WTC11 (cell line): ENCODE results near the gene ITLN1. TPM values are rescaled to one million over a fixed set of nuclear protein-coding genes. Genes with fewer than 3 reads are reported as not detected.

ENCODE experiments used
- ATAC-seq: fragments of 200-7000 bp; cut with Tn5 transposase; 2 replicates; pipeline ENCODE4 v1.10.0; 2021; ENCODE audit warnings: mild to moderate bottlenecking, moderate library complexity
- CTCF ChIA-PET: fragments of 300-600 bp; sonication (Branson Sonifier 250); formaldehyde crosslinking; loops from one replicate; lab custom pipeline; 2021; ENCODE audit warnings: antibody characterized with exemption; lab: Charles Lee
- POLR2A ChIA-PET: fragments of 350-600 bp; sonication (Branson Sonifier 250); formaldehyde crosslinking; loops from one replicate; lab custom pipeline; 2021; ENCODE audit warnings: antibody characterized with exemption; lab: Charles Lee
- DNase-seq: peaks from one replicate; pipeline ENCODE4 v3.0.0; 2021; ENCODE audit warnings: low spot score
- H3K27ac Mint-ChIP-seq: 2 replicates; pipeline ENCODE4 v1.8.0; 2021; ENCODE audit warnings: mixed read lengths
- H3K27me3 Mint-ChIP-seq: 2 replicates; pipeline ENCODE4 v1.8.0; 2021; ENCODE audit warnings: low read depth, mild to moderate bottlenecking, moderate library complexity, mixed read lengths
- H3K36me3 Mint-ChIP-seq: 2 replicates; pipeline ENCODE4 v1.8.0; 2021; ENCODE audit warnings: mixed read lengths
- H3K4me1 Mint-ChIP-seq: 2 replicates; pipeline ENCODE4 v1.8.0; 2022; ENCODE audit warnings: mixed read lengths
- H3K4me3 Mint-ChIP-seq: 2 replicates; pipeline ENCODE4 v1.8.0; 2021; ENCODE audit warnings: mild to moderate bottlenecking, moderate library complexity, mixed read lengths
- H3K9me3 Mint-ChIP-seq: 2 replicates; pipeline ENCODE4 v1.8.0; 2021; ENCODE audit warnings: mixed read lengths
- CBFB ChIP-seq: sonication (generic); formaldehyde crosslinking; IDR thresholded peaks from 2 replicates; pipeline ENCODE4 v1.8.1; 2022; ENCODE audit warnings: mild to moderate bottlenecking, low read depth, missing genetic modification reagents
- EMX1 ChIP-seq: fragments of 250-450 bp; sonication (Bioruptor Pico); IDR thresholded peaks from 2 replicates; pipeline ENCODE4 v1.8.0; 2021; ENCODE audit warnings: mild to moderate bottlenecking
- GRHL2 ChIP-seq: fragments of 250-450 bp; sonication (Bioruptor Pico); IDR thresholded peaks from 2 replicates; pipeline ENCODE4 v1.8.0; 2022; ENCODE audit warnings: mild to moderate bottlenecking, moderate library complexity; ENCODE audit not compliant: insufficient replicate concordance, severe bottlenecking
- HMGA2 ChIP-seq: fragments of 250-450 bp; sonication (Bioruptor Pico); IDR thresholded peaks from 2 replicates; pipeline ENCODE4 v1.4.0; 2021; ENCODE audit warnings: mild to moderate bottlenecking, moderate library complexity
- IRF2 ChIP-seq: sonication (generic); formaldehyde crosslinking; IDR thresholded peaks from 2 replicates; pipeline ENCODE4 v1.8.0; 2022; ENCODE audit warnings: low read depth, missing genetic modification reagents, borderline replicate concordance
- JAZF1 ChIP-seq: fragments of 250-450 bp; sonication (Bioruptor Pico); IDR thresholded peaks from 2 replicates; pipeline ENCODE4 v1.9.0; 2021; ENCODE audit warnings: moderate library complexity, mild to moderate bottlenecking, inconsistent platforms
- MYBL2 ChIP-seq: sonication (generic); formaldehyde crosslinking; IDR thresholded peaks from 2 replicates; pipeline ENCODE4 v1.8.1; 2023; ENCODE audit warnings: mild to moderate bottlenecking, moderate library complexity, missing genetic modification reagents
- NR3C1 ChIP-seq: sonication (generic); formaldehyde crosslinking; conservative IDR thresholded peaks from 2 replicates; pipeline ENCODE4 v1.8.1; 2023; ENCODE audit warnings: low read depth, mild to moderate bottlenecking, missing genetic modification reagents
- OVOL2 ChIP-seq: fragments of 250-450 bp; sonication (Bioruptor Pico); IDR thresholded peaks from 2 replicates; pipeline ENCODE4 v1.9.0; 2021; ENCODE audit warnings: mild to moderate bottlenecking, borderline replicate concordance
- RORB ChIP-seq: fragments of 250-450 bp; sonication (Bioruptor Pico); IDR thresholded peaks from 2 replicates; pipeline ENCODE4 v1.9.0; 2021; ENCODE audit warnings: mild to moderate bottlenecking
- SMAD4 ChIP-seq: sonication (generic); formaldehyde crosslinking; IDR thresholded peaks from 2 replicates; pipeline ENCODE4 v1.8.0; 2022; ENCODE audit warnings: mild to moderate bottlenecking, missing genetic modification reagents
- TCF7 ChIP-seq: sonication (generic); formaldehyde crosslinking; IDR thresholded peaks from 2 replicates; pipeline ENCODE4 v1.8.0; 2022; ENCODE audit warnings: mild to moderate bottlenecking, low read depth, missing genetic modification reagents, moderate library complexity
- TEAD4 ChIP-seq: sonication (generic); formaldehyde crosslinking; IDR thresholded peaks from 2 replicates; pipeline ENCODE4 v1.8.0; 2022; ENCODE audit warnings: mild to moderate bottlenecking, missing genetic modification reagents
- ZBTB21 ChIP-seq: sonication (generic); formaldehyde crosslinking; IDR thresholded peaks from 2 replicates; pipeline ENCODE4 v1.8.1; 2023; ENCODE audit warnings: mild to moderate bottlenecking, missing genetic modification reagents, borderline replicate concordance
- ZNF138 ChIP-seq: sonication (generic); formaldehyde crosslinking; conservative IDR thresholded peaks from 2 replicates; pipeline ENCODE4 v1.8.1; 2022; ENCODE audit warnings: mild to moderate bottlenecking, moderate library complexity, missing genetic modification reagents
- ZNF219 ChIP-seq: sonication (generic); formaldehyde crosslinking; IDR thresholded peaks from 2 replicates; pipeline ENCODE4 v1.8.0; 2023; ENCODE audit warnings: missing genetic modification reagents, mild to moderate bottlenecking, borderline replicate concordance
- ZNF416 ChIP-seq: fragments of 250-450 bp; sonication (Bioruptor Pico); IDR thresholded peaks from 2 replicates; pipeline ENCODE4 v1.9.0; 2021; ENCODE audit warnings: mild to moderate bottlenecking, inconsistent platforms
- ZNF671 ChIP-seq: fragments of 250-450 bp; sonication (Bioruptor Pico); IDR thresholded peaks from 2 replicates; pipeline ENCODE4 v1.8.0; 2021; ENCODE audit warnings: mild to moderate bottlenecking
- total RNA-seq: library from RNA; stranded (reverse); gene quantifications from 3 replicates; pipeline ENCODE4 v1.2.3, GENCODE V29; 2021
- TF ChIP-seq, protein P1 (sequence below): sonication (generic); formaldehyde crosslinking; IDR thresholded peaks from 2 replicates; pipeline ENCODE4 v1.8.0; 2022; ENCODE audit warnings: mild to moderate bottlenecking, missing genetic modification reagents
- TF ChIP-seq, protein P2 (sequence below): sonication (generic); formaldehyde crosslinking; IDR thresholded peaks from 2 replicates; pipeline ENCODE4 v1.8.0; 2022; ENCODE audit warnings: mild to moderate bottlenecking, missing genetic modification reagents
- TF ChIP-seq, protein P3 (sequence below): fragments of 250-450 bp; sonication (Bioruptor Pico); IDR thresholded peaks from 2 replicates; pipeline ENCODE4 v1.9.0; 2021; ENCODE audit warnings: mild to moderate bottlenecking
- TF ChIP-seq, protein P4 (sequence below): fragments of 250-450 bp; sonication (Bioruptor Pico); IDR thresholded peaks from 2 replicates; pipeline ENCODE4 v1.9.0; 2021; ENCODE audit warnings: moderate library complexity, mild to moderate bottlenecking, inconsistent platforms, borderline replicate concordance
- TF ChIP-seq, protein P5 (sequence below): sonication (generic); formaldehyde crosslinking; IDR thresholded peaks from 2 replicates; pipeline ENCODE4 v1.8.0; 2022; ENCODE audit warnings: missing genetic modification reagents
- TF ChIP-seq, protein P6 (sequence below): sonication (generic); formaldehyde crosslinking; IDR thresholded peaks from 2 replicates; pipeline ENCODE4 v1.8.1; 2022; ENCODE audit warnings: low read depth, mild to moderate bottlenecking, moderate library complexity, missing genetic modification reagents, borderline replicate concordance
- TF ChIP-seq, protein P7 (sequence below): sonication (generic); formaldehyde crosslinking; IDR thresholded peaks from 2 replicates; pipeline ENCODE4 v1.8.0; 2022; ENCODE audit warnings: mild to moderate bottlenecking, missing genetic modification reagents

ITLN1 gene
- total RNA-seq, 1 experiment from 2014 or later: not detected

DNA sequence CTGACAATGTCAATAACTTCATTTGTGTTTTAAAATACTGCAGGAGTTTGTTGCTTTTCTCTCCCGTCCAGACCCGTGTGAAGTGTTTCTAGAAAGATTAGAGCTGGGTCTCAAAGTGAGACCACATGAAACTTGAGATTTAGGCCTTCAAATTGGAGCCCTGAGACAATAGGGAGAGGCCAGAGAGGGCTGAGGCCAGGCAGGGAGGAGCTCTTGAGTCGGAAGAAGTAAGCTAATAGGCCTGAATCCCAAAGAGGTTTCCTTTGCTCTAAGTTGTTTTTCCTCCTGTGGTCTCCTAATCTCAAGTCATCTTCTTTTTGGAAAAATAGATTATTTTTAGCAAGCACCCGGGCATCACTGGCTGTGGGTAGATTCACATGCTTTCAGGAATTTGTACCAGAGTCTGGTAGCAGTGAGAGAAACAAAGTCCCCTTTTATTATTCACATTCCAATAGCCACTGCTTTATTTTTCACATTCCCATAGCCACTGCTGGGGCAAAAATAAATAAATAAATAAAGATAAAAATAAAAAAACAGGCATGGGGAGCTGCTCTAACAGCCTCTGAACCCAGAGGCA is 47.9 kb downstream of the ITLN1 start:
- Mint-ChIP-seq H3K9me3 (no peaks in the 10 kb centered on the region), H3K27ac (no peak overlapping the region), H3K27me3 (no peaks in the 10 kb centered on the region; the same call in 1 of the 2 replicates), H3K4me1 (peaks cover 21% of the 10 kb centered on the region), H3K36me3 (no peaks in the 10 kb centered on the region), H3K4me3 (no peak overlapping the region)
- ChIA-PET CTCF (interaction anchor here (0.7 to 6.3 kb wide), 15 partner anchors 13 to 261 kb away, joined by 3 to 78 read pairs (median 5); partner anchors contain the start of genes ITLN1 and ITLN2), POLR2A (interaction anchor here (0.6 kb wide), 1 partner anchor 153 kb away, joined by 3 read pairs; no protein-coding TSS in a partner anchor)
- TF ChIP-seq ZNF671 (no peak), ZBTB21 (CRISPR knock-in tag) (no peak), CBFB (CRISPR knock-in tag) (no peak), TCF7 (CRISPR knock-in tag) (no peak), JAZF1 (CRISPR knock-in tag) (no peak)
- TF ChIP-seq, protein P1, sequence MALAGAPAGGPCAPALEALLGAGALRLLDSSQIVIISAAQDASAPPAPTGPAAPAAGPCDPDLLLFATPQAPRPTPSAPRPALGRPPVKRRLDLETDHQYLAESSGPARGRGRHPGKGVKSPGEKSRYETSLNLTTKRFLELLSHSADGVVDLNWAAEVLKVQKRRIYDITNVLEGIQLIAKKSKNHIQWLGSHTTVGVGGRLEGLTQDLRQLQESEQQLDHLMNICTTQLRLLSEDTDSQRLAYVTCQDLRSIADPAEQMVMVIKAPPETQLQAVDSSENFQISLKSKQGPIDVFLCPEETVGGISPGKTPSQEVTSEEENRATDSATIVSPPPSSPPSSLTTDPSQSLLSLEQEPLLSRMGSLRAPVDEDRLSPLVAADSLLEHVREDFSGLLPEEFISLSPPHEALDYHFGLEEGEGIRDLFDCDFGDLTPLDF: no peak
- TF ChIP-seq, protein P2, sequence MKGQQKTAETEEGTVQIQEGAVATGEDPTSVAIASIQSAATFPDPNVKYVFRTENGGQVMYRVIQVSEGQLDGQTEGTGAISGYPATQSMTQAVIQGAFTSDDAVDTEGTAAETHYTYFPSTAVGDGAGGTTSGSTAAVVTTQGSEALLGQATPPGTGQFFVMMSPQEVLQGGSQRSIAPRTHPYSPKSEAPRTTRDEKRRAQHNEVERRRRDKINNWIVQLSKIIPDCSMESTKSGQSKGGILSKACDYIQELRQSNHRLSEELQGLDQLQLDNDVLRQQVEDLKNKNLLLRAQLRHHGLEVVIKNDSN (CRISPR knock-in tag): no peak
- DNase-seq (no peak), ATAC-seq (no peak)

DNA sequence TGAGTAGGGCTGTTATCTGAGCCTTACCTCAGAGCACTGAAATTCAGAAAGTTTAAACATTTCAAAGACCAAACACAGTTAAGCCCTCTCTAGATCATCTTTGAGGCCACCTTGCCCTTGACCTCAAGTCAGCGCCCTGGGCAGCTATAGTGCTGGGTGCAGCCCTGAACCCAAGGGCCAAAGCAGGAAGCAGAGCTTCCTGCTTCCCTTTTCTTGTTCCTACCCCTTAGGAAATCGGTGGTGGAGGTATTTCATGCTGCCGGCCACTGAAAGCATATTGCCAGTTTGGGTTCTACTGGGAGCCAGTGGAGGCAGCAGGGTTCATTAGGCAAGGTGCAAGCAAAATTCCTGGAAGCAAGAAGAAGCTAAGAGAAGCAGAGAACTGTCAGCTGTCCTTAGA is 48.4 kb downstream of the ITLN1 start:
- no peak for DNase-seq
- no peak for ATAC-seq
- Mint-ChIP-seq H3K27me3 (no peaks in the 10 kb centered on the region; the same call in 1 of the 2 replicates), H3K27ac (no peak overlapping the region), H3K4me3 (no peak overlapping the region), H3K9me3 (no peaks in the 10 kb centered on the region), H3K4me1 (peaks cover 21% of the 10 kb centered on the region), H3K36me3 (no peaks in the 10 kb centered on the region)
- ChIA-PET POLR2A (interaction anchor here (0.6 kb wide), 1 partner anchor 154 kb away, joined by 3 read pairs; no protein-coding TSS in a partner anchor), CTCF (interaction anchor here (0.7 to 6.3 kb wide), 15 partner anchors 13 to 261 kb away, joined by 3 to 78 read pairs (median 7); partner anchors contain the start of genes ITLN1 and ITLN2)
- TF ChIP-seq, protein P3, sequence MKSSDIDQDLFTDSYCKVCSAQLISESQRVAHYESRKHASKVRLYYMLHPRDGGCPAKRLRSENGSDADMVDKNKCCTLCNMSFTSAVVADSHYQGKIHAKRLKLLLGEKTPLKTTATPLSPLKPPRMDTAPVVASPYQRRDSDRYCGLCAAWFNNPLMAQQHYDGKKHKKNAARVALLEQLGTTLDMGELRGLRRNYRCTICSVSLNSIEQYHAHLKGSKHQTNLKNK (CRISPR knock-in tag): no peak
- TF ChIP-seq, protein P4, sequence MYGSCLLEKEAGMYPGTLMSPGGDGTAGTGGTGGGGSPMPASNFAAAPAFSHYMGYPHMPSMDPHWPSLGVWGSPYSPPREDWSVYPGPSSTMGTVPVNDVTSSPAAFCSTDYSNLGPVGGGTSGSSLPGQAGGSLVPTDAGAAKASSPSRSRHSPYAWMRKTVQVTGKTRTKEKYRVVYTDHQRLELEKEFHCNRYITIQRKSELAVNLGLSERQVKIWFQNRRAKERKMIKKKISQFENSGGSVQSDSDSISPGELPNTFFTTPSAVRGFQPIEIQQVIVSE (CRISPR knock-in tag): no peak
- no peak for TF ChIP-seq ZNF138 (CRISPR knock-in tag)
- no peak for TF ChIP-seq ZNF219
- no peak for TF ChIP-seq RORB (CRISPR knock-in tag)
- no peak for TF ChIP-seq NR3C1 (CRISPR knock-in tag)
- no peak for TF ChIP-seq MYBL2 (CRISPR knock-in tag)
- no peak for TF ChIP-seq HMGA2
- TF ChIP-seq OVOL2 (CRISPR knock-in tag): no peak
- TF ChIP-seq IRF2 (CRISPR knock-in tag): no peak
- TF ChIP-seq, protein P1: no peak
- TF ChIP-seq GRHL2 (CRISPR knock-in tag): no peak
- TF ChIP-seq SMAD4 (CRISPR knock-in tag): no peak
- no peak for TF ChIP-seq TEAD4 (CRISPR knock-in tag)
- TF ChIP-seq, protein P5, sequence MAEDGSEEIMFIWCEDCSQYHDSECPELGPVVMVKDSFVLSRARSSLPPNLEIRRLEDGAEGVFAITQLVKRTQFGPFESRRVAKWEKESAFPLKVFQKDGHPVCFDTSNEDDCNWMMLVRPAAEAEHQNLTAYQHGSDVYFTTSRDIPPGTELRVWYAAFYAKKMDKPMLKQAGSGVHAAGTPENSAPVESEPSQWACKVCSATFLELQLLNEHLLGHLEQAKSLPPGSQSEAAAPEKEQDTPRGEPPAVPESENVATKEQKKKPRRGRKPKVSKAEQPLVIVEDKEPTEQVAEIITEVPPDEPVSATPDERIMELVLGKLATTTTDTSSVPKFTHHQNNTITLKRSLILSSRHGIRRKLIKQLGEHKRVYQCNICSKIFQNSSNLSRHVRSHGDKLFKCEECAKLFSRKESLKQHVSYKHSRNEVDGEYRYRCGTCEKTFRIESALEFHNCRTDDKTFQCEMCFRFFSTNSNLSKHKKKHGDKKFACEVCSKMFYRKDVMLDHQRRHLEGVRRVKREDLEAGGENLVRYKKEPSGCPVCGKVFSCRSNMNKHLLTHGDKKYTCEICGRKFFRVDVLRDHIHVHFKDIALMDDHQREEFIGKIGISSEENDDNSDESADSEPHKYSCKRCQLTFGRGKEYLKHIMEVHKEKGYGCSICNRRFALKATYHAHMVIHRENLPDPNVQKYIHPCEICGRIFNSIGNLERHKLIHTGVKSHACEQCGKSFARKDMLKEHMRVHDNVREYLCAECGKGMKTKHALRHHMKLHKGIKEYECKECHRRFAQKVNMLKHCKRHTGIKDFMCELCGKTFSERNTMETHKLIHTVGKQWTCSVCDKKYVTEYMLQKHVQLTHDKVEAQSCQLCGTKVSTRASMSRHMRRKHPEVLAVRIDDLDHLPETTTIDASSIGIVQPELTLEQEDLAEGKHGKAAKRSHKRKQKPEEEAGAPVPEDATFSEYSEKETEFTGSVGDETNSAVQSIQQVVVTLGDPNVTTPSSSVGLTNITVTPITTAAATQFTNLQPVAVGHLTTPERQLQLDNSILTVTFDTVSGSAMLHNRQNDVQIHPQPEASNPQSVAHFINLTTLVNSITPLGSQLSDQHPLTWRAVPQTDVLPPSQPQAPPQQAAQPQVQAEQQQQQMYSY (CRISPR knock-in tag): no peak
- TF ChIP-seq, protein P6, sequence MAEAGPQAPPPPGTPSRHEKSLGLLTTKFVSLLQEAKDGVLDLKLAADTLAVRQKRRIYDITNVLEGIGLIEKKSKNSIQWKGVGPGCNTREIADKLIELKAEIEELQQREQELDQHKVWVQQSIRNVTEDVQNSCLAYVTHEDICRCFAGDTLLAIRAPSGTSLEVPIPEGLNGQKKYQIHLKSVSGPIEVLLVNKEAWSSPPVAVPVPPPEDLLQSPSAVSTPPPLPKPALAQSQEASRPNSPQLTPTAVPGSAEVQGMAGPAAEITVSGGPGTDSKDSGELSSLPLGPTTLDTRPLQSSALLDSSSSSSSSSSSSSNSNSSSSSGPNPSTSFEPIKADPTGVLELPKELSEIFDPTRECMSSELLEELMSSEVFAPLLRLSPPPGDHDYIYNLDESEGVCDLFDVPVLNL (CRISPR knock-in tag): no peak
- TF ChIP-seq, protein P7, sequence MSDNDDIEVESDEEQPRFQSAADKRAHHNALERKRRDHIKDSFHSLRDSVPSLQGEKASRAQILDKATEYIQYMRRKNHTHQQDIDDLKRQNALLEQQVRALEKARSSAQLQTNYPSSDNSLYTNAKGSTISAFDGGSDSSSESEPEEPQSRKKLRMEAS (CRISPR knock-in tag): no peak
- TF ChIP-seq ZNF416 (CRISPR knock-in tag): no peak
- TF ChIP-seq EMX1 (CRISPR knock-in tag): no peak
